ENCODE results near the gene IP6K3.

IP6K3 gene

GRCh38 chr6:33746036-33746600 lies 587 bp downstream of the IP6K3 start:
- no peak overlapping the region for H3K4me3 ChIP-seq (replicated peaks; ENCODE audit: low read depth, low read length)
- no peaks in the 10 kb centered on the region; the same call in 1 of the 2 replicates for H3K27me3 ChIP-seq (replicated peaks; ENCODE audit: control insufficient read depth, insufficient read depth, low read length)
- no peak for DNase-seq (ENCODE audit: extremely low read depth, insufficient read length)
- H3K36me3 ChIP-seq (ENCODE audit: control insufficient read depth, insufficient read depth, low read length): no peaks in the 10 kb centered on the region
- no peak for TF ChIP-seq CTCF (IDR thresholded peaks at IDR 0.05; ENCODE audit: insufficient read depth, low read length, poor library complexity, severe bottlenecking)

- Histone ChIP-seq H3K27me3 (replicated peaks; ENCODE audit: control insufficient read depth, insufficient read depth, low read length) (no peaks in the 10 kb centered on the region; the same call in 1 of the 2 replicates), H3K36me3 (ENCODE audit: control insufficient read depth, insufficient read depth, low read length) (no peaks in the 10 kb centered on the region), H3K4me3 (replicated peaks; ENCODE audit: low read depth, low read length) (no peak overlapping the region)
- no peak for DNase-seq (ENCODE audit: extremely low read depth, insufficient read length)
- TF ChIP-seq CTCF (IDR thresholded peaks at IDR 0.05; ENCODE audit: insufficient read depth, low read length, poor library complexity, severe bottlenecking): no peak
These were observed 1.2 kb downstream of the IP6K3 start for GRCh38 chr6:33745548-33745947.

GRCh38 chr6:33744895-33745546 lies 1.7 kb downstream of the IP6K3 start:
- Histone ChIP-seq H3K36me3 (ENCODE audit: control insufficient read depth, insufficient read depth, low read length) (no peaks in the 10 kb centered on the region), H3K4me3 (replicated peaks; ENCODE audit: low read depth, low read length) (no peak overlapping the region), H3K27me3 (replicated peaks; ENCODE audit: control insufficient read depth, insufficient read depth, low read length) (no peaks in the 10 kb centered on the region; the same call in 1 of the 2 replicates)
- TF ChIP-seq CTCF (IDR thresholded peaks at IDR 0.05; ENCODE audit: insufficient read depth, low read length, poor library complexity, severe bottlenecking): no peak
- no peak for DNase-seq (ENCODE audit: extremely low read depth, insufficient read length)

GRCh38 chr6:33744001-33744848 lies 2.5 kb downstream of the IP6K3 start:
- no peaks in the 10 kb centered on the region; the same call in 1 of the 2 replicates for H3K27me3 ChIP-seq (replicated peaks; ENCODE audit: control insufficient read depth, insufficient read depth, low read length)

GRCh38 chr6:33742837-33743236 lies 3.9 kb downstream of the IP6K3 start:
- Histone ChIP-seq H3K27me3 (replicated peaks; ENCODE audit: control insufficient read depth, insufficient read depth, low read length) (no peaks in the 10 kb centered on the region; the same call in 1 of the 2 replicates), H3K36me3 (ENCODE audit: control insufficient read depth, insufficient read depth, low read length) (no peaks in the 10 kb centered on the region), H3K4me3 (replicated peaks; ENCODE audit: low read depth, low read length) (no peak overlapping the region)
- no peak for TF ChIP-seq CTCF (IDR thresholded peaks at IDR 0.05; ENCODE audit: insufficient read depth, low read length, poor library complexity, severe bottlenecking)
- DNase-seq (ENCODE audit: extremely low read depth, insufficient read length): no peak

More at GRCh38 chr6:33744001-33744848, 2.5 kb downstream of the IP6K3 start:
- TF ChIP-seq CTCF (IDR thresholded peaks at IDR 0.05; ENCODE audit: insufficient read depth, low read length, poor library complexity, severe bottlenecking): peak; percentile 91
- DNase-seq (ENCODE audit: extremely low read depth, insufficient read length): peak; percentile 31
- no peaks in the 10 kb centered on the region for H3K36me3 ChIP-seq (ENCODE audit: control insufficient read depth, insufficient read depth, low read length)
- H3K4me3 ChIP-seq (replicated peaks; ENCODE audit: low read depth, low read length): no peak overlapping the region

Measured in GM06990 (cell line).